Measurements from ENCODE around the gene ARL4A.

GRCh38 chr7:12714379-12714737 lies 26.9 kb downstream of the ARL4A start:
- TF ChIP-seq, protein P1, sequence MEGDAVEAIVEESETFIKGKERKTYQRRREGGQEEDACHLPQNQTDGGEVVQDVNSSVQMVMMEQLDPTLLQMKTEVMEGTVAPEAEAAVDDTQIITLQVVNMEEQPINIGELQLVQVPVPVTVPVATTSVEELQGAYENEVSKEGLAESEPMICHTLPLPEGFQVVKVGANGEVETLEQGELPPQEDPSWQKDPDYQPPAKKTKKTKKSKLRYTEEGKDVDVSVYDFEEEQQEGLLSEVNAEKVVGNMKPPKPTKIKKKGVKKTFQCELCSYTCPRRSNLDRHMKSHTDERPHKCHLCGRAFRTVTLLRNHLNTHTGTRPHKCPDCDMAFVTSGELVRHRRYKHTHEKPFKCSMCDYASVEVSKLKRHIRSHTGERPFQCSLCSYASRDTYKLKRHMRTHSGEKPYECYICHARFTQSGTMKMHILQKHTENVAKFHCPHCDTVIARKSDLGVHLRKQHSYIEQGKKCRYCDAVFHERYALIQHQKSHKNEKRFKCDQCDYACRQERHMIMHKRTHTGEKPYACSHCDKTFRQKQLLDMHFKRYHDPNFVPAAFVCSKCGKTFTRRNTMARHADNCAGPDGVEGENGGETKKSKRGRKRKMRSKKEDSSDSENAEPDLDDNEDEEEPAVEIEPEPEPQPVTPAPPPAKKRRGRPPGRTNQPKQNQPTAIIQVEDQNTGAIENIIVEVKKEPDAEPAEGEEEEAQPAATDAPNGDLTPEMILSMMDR (IDR thresholded peaks at IDR 0.05): no peak
- no peak for TF ChIP-seq POLR2A (IDR thresholded peaks at IDR 0.05)
